ENCODE measurements around the gene LACC1.

LACC1 gene

GRCh38 chr13:43883631-43884030 is 3.9 kb downstream of the LACC1 start:
- Histone ChIP-seq H3K4me3 (ENCODE audit: extremely low read depth, insufficient read depth, low read length, poor library complexity, severe bottlenecking) (no peak overlapping the region), H3K4me1 (ENCODE audit: control insufficient read depth, insufficient read depth, low read length, poor library complexity, severe bottlenecking) (peaks cover 4% of the 10 kb centered on the region), H3K9me3 (ENCODE audit: control insufficient read depth, low read length) (no peaks in the 10 kb centered on the region), H3K27ac (ENCODE audit: low read depth, low read length, severe bottlenecking) (no peak overlapping the region), H3K36me3 (ENCODE audit: control insufficient read depth, insufficient read depth, low read length) (no peaks in the 10 kb centered on the region)
- WGBS, 2 experiments (ENCODE audit: insufficient coverage in 2 of 2), result 100% methylated on average over 1 of the region's 3 CpGs; no CpG with 5 or more reads in 1 of the 2 experiments

- Histone ChIP-seq H3K4me1 (ENCODE audit: control insufficient read depth, insufficient read depth, low read length, poor library complexity, severe bottlenecking) (peaks cover 3% of the 10 kb centered on the region), H3K27ac (ENCODE audit: low read depth, low read length, severe bottlenecking) (no peak overlapping the region), H3K9me3 (ENCODE audit: control insufficient read depth, low read length) (no peaks in the 10 kb centered on the region), H3K36me3 (ENCODE audit: control insufficient read depth, insufficient read depth, low read length) (no peaks in the 10 kb centered on the region), H3K4me3 (ENCODE audit: extremely low read depth, insufficient read depth, low read length, poor library complexity, severe bottlenecking) (no peak overlapping the region)
- WGBS, 2 experiments (ENCODE audit: insufficient coverage in 2 of 2), result no CpG with 5 or more reads among the region's 1 CpG
Measured at GRCh38 chr13:43884222-43884621, 4.5 kb downstream of the LACC1 start.

GRCh38 chr13:43894438-43894837 is 14.7 kb downstream of the LACC1 start:
- H3K27ac ChIP-seq (ENCODE audit: low read depth, low read length, severe bottlenecking), result no peak overlapping the region
- H3K9me3 ChIP-seq (ENCODE audit: control insufficient read depth, low read length), result no peaks in the 10 kb centered on the region
- H3K4me3 ChIP-seq (ENCODE audit: extremely low read depth, insufficient read depth, low read length, poor library complexity, severe bottlenecking), result no peak overlapping the region
- H3K36me3 ChIP-seq (ENCODE audit: control insufficient read depth, insufficient read depth, low read length), result no peaks in the 10 kb centered on the region
- no peaks in the 10 kb centered on the region for H3K4me1 ChIP-seq (ENCODE audit: control insufficient read depth, insufficient read depth, low read length, poor library complexity, severe bottlenecking)

DNA sequence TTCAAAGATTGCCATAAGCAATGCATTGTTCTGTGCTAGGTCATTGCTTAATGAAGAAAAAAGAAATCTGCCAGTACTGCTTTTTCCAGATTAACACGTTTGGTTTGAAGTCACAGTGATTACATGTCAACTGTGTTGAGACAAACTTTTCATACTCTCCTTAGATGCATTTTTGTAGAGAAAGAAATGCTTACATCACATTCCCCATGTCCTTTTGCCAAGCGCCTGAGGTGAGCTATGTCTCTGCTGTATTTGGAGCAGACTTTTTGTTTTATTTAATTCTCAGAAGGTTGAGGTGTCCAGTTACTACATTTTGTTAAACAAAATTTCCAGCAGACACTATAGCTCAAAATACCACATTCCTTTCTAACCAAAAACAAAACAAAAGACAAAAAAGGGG is 16.2 kb downstream of the LACC1 start:
- H3K27ac ChIP-seq (ENCODE audit: low read depth, low read length, severe bottlenecking), result no peak overlapping the region
- H3K4me3 ChIP-seq (ENCODE audit: extremely low read depth, insufficient read depth, low read length, poor library complexity, severe bottlenecking), result no peak overlapping the region
- H3K9me3 ChIP-seq (ENCODE audit: control insufficient read depth, low read length), result no peaks in the 10 kb centered on the region
- H3K4me1 ChIP-seq (ENCODE audit: control insufficient read depth, insufficient read depth, low read length, poor library complexity, severe bottlenecking), result no peaks in the 10 kb centered on the region
- WGBS, 2 experiments (ENCODE audit: insufficient coverage in 2 of 2), result no CpG with 5 or more reads among the region's 2 CpGs
- H3K36me3 ChIP-seq (ENCODE audit: control insufficient read depth, insufficient read depth, low read length), result no peaks in the 10 kb centered on the region

- H3K4me3 ChIP-seq (ENCODE audit: extremely low read depth, insufficient read depth, low read length, poor library complexity, severe bottlenecking), result no peak overlapping the region
- H3K4me1 ChIP-seq (ENCODE audit: control insufficient read depth, insufficient read depth, low read length, poor library complexity, severe bottlenecking), result no peaks in the 10 kb centered on the region
- no peaks in the 10 kb centered on the region for H3K9me3 ChIP-seq (ENCODE audit: control insufficient read depth, low read length)
- H3K27ac ChIP-seq (ENCODE audit: low read depth, low read length, severe bottlenecking), result no peak overlapping the region
- no CpG with 5 or more reads among the region's 3 CpGs for WGBS, 2 experiments (ENCODE audit: insufficient coverage in 2 of 2)
- H3K36me3 ChIP-seq (ENCODE audit: control insufficient read depth, insufficient read depth, low read length), result no peaks in the 10 kb centered on the region
Measured at GRCh38 chr13:43905435-43906031, 25.8 kb downstream of the LACC1 start.

DNA sequence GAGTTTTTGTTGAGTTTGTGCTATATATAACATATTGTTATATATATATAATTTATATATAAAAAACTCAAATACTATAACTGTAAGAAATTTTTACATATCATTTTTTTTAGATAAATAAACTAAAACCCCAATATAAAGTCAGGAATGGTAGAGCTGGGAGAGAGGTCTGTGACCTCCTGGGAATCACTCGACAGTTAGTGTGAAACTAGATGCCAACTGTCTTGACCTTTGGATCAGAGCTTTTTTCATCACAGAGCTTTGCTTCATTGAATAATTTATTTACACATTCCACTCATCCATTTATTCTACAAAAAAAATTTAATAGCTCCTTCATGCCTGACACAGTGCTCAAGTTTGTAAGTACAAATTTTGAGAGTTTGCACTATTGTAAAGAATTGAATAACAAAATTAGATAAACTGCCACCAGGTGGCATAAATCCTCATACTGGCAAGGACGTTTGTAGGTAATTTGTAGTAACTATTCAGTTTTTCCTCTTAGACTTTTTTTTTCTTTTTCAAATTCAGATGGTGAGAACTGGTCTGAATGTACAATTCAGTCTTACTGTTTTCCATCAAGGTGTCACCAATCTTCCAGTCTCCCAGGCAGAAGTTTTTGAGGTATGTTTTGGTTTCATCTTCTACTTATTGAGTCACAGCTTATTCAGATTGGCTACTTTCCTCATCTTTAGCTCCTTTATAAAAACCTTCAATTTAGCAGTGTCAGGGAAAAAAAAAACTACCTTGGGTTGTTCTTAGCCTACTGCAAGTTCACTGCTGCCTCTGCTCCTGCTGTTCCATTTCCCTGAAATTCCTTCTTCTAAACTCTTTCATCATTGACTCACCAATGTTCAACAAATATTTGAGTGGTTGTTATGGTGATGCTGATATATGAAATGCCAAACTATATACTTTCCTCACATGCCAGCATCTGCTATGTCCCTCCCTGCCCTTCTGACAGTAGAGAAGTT is 28.7 kb downstream of the LACC1 start:
- no peaks in the 10 kb centered on the region for H3K9me3 ChIP-seq (ENCODE audit: control insufficient read depth, low read length)
- no peak overlapping the region for H3K4me3 ChIP-seq (ENCODE audit: extremely low read depth, insufficient read depth, low read length, poor library complexity, severe bottlenecking)
- no peaks in the 10 kb centered on the region for H3K36me3 ChIP-seq (ENCODE audit: control insufficient read depth, insufficient read depth, low read length)
- no peak overlapping the region for H3K27ac ChIP-seq (ENCODE audit: low read depth, low read length, severe bottlenecking)
- WGBS, 2 experiments (ENCODE audit: insufficient coverage in 2 of 2), result no CpG with 5 or more reads among the region's 2 CpGs
- no peaks in the 10 kb centered on the region for H3K4me1 ChIP-seq (ENCODE audit: control insufficient read depth, insufficient read depth, low read length, poor library complexity, severe bottlenecking)

DNA sequence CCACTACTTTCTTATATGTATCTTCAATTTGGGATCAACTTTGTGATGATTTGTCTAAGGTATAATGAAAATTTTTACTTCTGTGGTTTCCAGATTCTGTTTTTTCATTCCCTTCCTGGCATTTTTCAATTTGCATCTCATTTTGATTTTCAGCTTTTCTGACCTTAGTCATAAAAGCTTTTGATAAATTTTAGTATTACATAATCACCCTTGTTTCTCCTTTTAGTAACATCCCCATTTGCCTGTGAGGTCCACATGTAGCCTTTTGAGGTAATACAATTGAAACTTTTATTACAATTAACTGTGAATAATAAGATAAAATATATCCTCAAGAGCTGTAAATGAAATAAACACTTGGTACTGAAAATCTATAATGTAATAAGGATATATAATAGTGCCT is 31.2 kb downstream of the LACC1 start:
- Histone ChIP-seq H3K9me3 (ENCODE audit: control insufficient read depth, low read length) (no peaks in the 10 kb centered on the region), H3K27ac (ENCODE audit: low read depth, low read length, severe bottlenecking) (no peak overlapping the region), H3K4me1 (ENCODE audit: control insufficient read depth, insufficient read depth, low read length, poor library complexity, severe bottlenecking) (no peaks in the 10 kb centered on the region), H3K4me3 (ENCODE audit: extremely low read depth, insufficient read depth, low read length, poor library complexity, severe bottlenecking) (no peak overlapping the region), H3K36me3 (ENCODE audit: control insufficient read depth, insufficient read depth, low read length) (no peaks in the 10 kb centered on the region)

GRCh38 chr13:43911278-43911677 is 31.6 kb downstream of the LACC1 start:
- no peaks in the 10 kb centered on the region for H3K36me3 ChIP-seq (ENCODE audit: control insufficient read depth, insufficient read depth, low read length)
- no peak overlapping the region for H3K4me3 ChIP-seq (ENCODE audit: extremely low read depth, insufficient read depth, low read length, poor library complexity, severe bottlenecking)
- no peaks in the 10 kb centered on the region for H3K4me1 ChIP-seq (ENCODE audit: control insufficient read depth, insufficient read depth, low read length, poor library complexity, severe bottlenecking)
- no peak overlapping the region for H3K27ac ChIP-seq (ENCODE audit: low read depth, low read length, severe bottlenecking)
- no peaks in the 10 kb centered on the region for H3K9me3 ChIP-seq (ENCODE audit: control insufficient read depth, low read length)
- WGBS, 2 experiments (ENCODE audit: insufficient coverage in 2 of 2), result 82 to 85% methylated on average over 2 of the region's 2 CpGs

GRCh38 chr13:43911871-43912270 is 32.2 kb downstream of the LACC1 start:
- H3K4me1 ChIP-seq (ENCODE audit: control insufficient read depth, insufficient read depth, low read length, poor library complexity, severe bottlenecking), result no peaks in the 10 kb centered on the region
- no peak overlapping the region for H3K4me3 ChIP-seq (ENCODE audit: extremely low read depth, insufficient read depth, low read length, poor library complexity, severe bottlenecking)
- H3K9me3 ChIP-seq (ENCODE audit: control insufficient read depth, low read length), result no peaks in the 10 kb centered on the region
- no CpG with 5 or more reads among the region's 3 CpGs for WGBS, 2 experiments (ENCODE audit: insufficient coverage in 2 of 2)
- no peaks in the 10 kb centered on the region for H3K36me3 ChIP-seq (ENCODE audit: control insufficient read depth, insufficient read depth, low read length)
- no peak overlapping the region for H3K27ac ChIP-seq (ENCODE audit: low read depth, low read length, severe bottlenecking)

DNA sequence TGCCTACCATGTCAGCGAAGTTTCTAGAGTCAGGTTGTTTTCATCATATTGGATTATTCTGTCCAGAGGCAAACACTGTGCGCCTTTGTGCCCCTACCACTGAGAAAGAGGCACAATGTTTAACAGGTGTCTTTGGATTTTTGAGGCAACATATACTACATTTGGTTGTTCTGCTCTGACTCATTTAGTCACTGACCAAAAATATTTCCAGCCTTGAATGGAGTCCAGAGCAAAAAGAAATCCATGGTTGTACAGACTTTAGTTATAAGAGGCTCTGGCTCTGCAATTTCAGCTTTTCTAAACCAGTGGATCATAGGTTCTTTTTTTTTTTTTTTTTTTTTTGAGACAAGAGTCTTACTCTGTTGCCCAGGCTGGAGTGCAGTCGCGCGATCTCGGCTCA is 35.7 kb downstream of the LACC1 start:
- H3K4me1 ChIP-seq (ENCODE audit: control insufficient read depth, insufficient read depth, low read length, poor library complexity, severe bottlenecking), result no peaks in the 10 kb centered on the region
- no peak overlapping the region for H3K27ac ChIP-seq (ENCODE audit: low read depth, low read length, severe bottlenecking)
- no peaks in the 10 kb centered on the region for H3K9me3 ChIP-seq (ENCODE audit: control insufficient read depth, low read length)
- H3K4me3 ChIP-seq (ENCODE audit: extremely low read depth, insufficient read depth, low read length, poor library complexity, severe bottlenecking), result no peak overlapping the region
- 50 to 86% methylated on average over 1 of the region's 6 CpGs for WGBS, 2 experiments (ENCODE audit: insufficient coverage in 2 of 2)
- H3K36me3 ChIP-seq (ENCODE audit: control insufficient read depth, insufficient read depth, low read length), result no peaks in the 10 kb centered on the region

DNA sequence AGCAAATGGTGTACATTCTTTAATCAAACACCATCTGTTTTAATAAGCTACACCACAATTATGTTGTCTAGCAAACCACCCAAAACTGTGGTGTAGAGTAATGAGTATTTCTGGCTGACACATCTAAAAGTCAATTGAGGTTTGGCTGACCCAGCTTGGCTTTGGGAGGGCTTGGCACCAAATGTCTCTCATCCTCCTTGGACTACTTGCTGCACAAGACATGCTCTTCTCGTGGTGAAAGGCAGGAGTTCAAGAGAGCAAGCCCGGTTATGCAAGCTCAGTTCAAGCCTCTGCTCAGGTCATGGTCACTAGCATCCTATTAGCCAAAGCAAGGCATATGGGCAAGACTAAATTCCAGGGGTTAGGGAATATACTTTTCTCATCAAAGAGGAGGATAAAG is 37.1 kb downstream of the LACC1 start:
- H3K4me3 ChIP-seq (ENCODE audit: extremely low read depth, insufficient read depth, low read length, poor library complexity, severe bottlenecking), result no peak overlapping the region
- H3K36me3 ChIP-seq (ENCODE audit: control insufficient read depth, insufficient read depth, low read length), result no peaks in the 10 kb centered on the region
- H3K4me1 ChIP-seq (ENCODE audit: control insufficient read depth, insufficient read depth, low read length, poor library complexity, severe bottlenecking), result no peaks in the 10 kb centered on the region
- H3K27ac ChIP-seq (ENCODE audit: low read depth, low read length, severe bottlenecking), result no peak overlapping the region
- 61 to 80% methylated on average over 1 to 2 of the region's 2 CpGs for WGBS, 2 experiments (ENCODE audit: insufficient coverage in 2 of 2)
- no peaks in the 10 kb centered on the region for H3K9me3 ChIP-seq (ENCODE audit: control insufficient read depth, low read length)

Data from mesodermal cell (in vitro differentiated cells).